GM06990 (cell line): Measurements from ENCODE around the gene PYGL.
"Not testable (repeated sequence)": the region's sequence is repeated elsewhere in the genome, so short reads cannot be mapped to it uniquely, and the experiment has no call there.

Source experiments
- DNase-seq: peaks from one replicate; pipeline ENCODE4 v3.0.0-alpha.2; 2011; ENCODE audit not compliant: insufficient read length; ENCODE audit errors: extremely low read depth
- H3K27me3 ChIP-seq: replicated peaks from 2 replicates; pipeline ENCODE4 v1.6.0; 2011; ENCODE audit warnings: low read length; ENCODE audit not compliant: control insufficient read depth, insufficient read depth
- H3K36me3 ChIP-seq: 2 replicates; pipeline ENCODE4 v1.5.1; 2011; ENCODE audit warnings: low read length; ENCODE audit not compliant: control insufficient read depth, insufficient read depth
- H3K4me3 ChIP-seq: replicated peaks from 2 replicates; pipeline ENCODE4 v1.5.1; 2011; ENCODE audit warnings: low read depth, mild to moderate bottlenecking, control low read depth, low read length
- CTCF ChIP-seq: IDR thresholded peaks from 2 replicates; pipeline ENCODE4 v1.5.1; 2011; ENCODE audit warnings: low read length, control low read depth, mild to moderate bottlenecking, inconsistent platforms; ENCODE audit not compliant: insufficient read depth, poor library complexity, severe bottlenecking

Gene PYGL

GRCh38 chr14:50943261-50943942 is 881 bp downstream of the PYGL start:
- H3K27me3 ChIP-seq, result peaks cover 8% of the 10 kb centered on the region
- no peaks in the 10 kb centered on the region for H3K36me3 ChIP-seq
- no peak for DNase-seq
- H3K4me3 ChIP-seq, result peak overlapping the region; percentile 66
- TF ChIP-seq CTCF, result no peak

GRCh38 chr14:50941638-50942037 is 2.6 kb downstream of the PYGL start:
- H3K36me3 ChIP-seq, DNase-seq, H3K27me3 ChIP-seq, H3K4me3 ChIP-seq: not testable (repeated sequence)

GRCh38 chr14:50941151-50941550 is 3.1 kb downstream of the PYGL start:
- H3K27me3 ChIP-seq, result peaks cover 8% of the 10 kb centered on the region
- no peak for TF ChIP-seq CTCF
- no peak overlapping the region for H3K4me3 ChIP-seq
- DNase-seq, result no peak
- no peaks in the 10 kb centered on the region for H3K36me3 ChIP-seq

- H3K36me3 ChIP-seq, result no peaks in the 10 kb centered on the region
- no peak for TF ChIP-seq CTCF
- H3K4me3 ChIP-seq, result no peak overlapping the region
- no peaks in the 10 kb centered on the region for H3K27me3 ChIP-seq
- DNase-seq, result no peak
Observed at GRCh38 chr14:50937800-50938199, 6.5 kb downstream of the PYGL start.

- no peaks in the 10 kb centered on the region for H3K36me3 ChIP-seq
- no peaks in the 10 kb centered on the region for H3K27me3 ChIP-seq
- no peak for DNase-seq
- no peak overlapping the region for H3K4me3 ChIP-seq
- no peak for TF ChIP-seq CTCF
Observed at GRCh38 chr14:50937325-50937724, 7.0 kb downstream of the PYGL start.

GRCh38 chr14:50936882-50937281 is 7.4 kb downstream of the PYGL start:
- no peak for TF ChIP-seq CTCF
- H3K36me3 ChIP-seq, result no peaks in the 10 kb centered on the region
- no peaks in the 10 kb centered on the region for H3K27me3 ChIP-seq
- DNase-seq, result no peak
- H3K4me3 ChIP-seq, result no peak overlapping the region
